UCSD-AML1 (cell line): ENCODE data around the gene DDX19B.
"Not testable (repeated sequence)": the region's sequence is repeated elsewhere in the genome, so short reads cannot be mapped to it uniquely, and the experiment has no call there.

Experiments
- DNase-seq: peaks from one replicate; lab custom pipeline; 2025; ENCODE audit not compliant: unreplicated experiment; lab: John Stamatoyannopoulos, UW

DDX19B gene

GRCh38 chr16:70287304-70287971, 11.5 kb upstream of the DDX19B start:
- not testable (repeated sequence) for DNase-seq

GRCh38 chr16:70289229-70290094, 9.5 kb upstream of the DDX19B start, which contains the start of gene AARS1:
TSS of gene AARS1 (minus strand) at chr16:70289506. CDS start at chr16:70282763, 6,743 bp downstream.
- peak; percentile 95 for DNase-seq

GRCh38 chr16:70290949-70291519, 8.0 kb upstream of the DDX19B start:
- no peak for DNase-seq

GRCh38 chr16:70292148-70292547, 6.8 kb upstream of the DDX19B start:
- DNase-seq, result not testable (repeated sequence)

GRCh38 chr16:70294385-70295025, 4.5 kb upstream of the DDX19B start:
- DNase-seq, result no peak

- DNase-seq, result no peak
Observed at GRCh38 chr16:70295634-70296033, 3.4 kb upstream of the DDX19B start.

GRCh38 chr16:70301121-70301520, 2.1 kb downstream of the DDX19B start:
- no peak for DNase-seq

- DNase-seq, result no peak
Observed at GRCh38 chr16:70302745-70303144, 3.8 kb downstream of the DDX19B start.

GRCh38 chr16:70304892-70305448, 6.0 kb downstream of the DDX19B start:
- DNase-seq, result no peak

GRCh38 chr16:70306880-70307279, 7.9 kb downstream of the DDX19B start:
- DNase-seq, result no peak

- not testable (repeated sequence) for DNase-seq
Observed at GRCh38 chr16:70307726-70308125, 8.7 kb downstream of the DDX19B start.

GRCh38 chr16:70320121-70320520, 21.1 kb downstream of the DDX19B start:
- no peak for DNase-seq

- no peak for DNase-seq
Observed at GRCh38 chr16:70324998-70325747, 26.2 kb downstream of the DDX19B start.

GRCh38 chr16:70331091-70331490, 32.1 kb downstream of the DDX19B start:
- no peak for DNase-seq

GRCh38 chr16:70331588-70332358, 32.8 kb downstream of the DDX19B start:
- DNase-seq, result no peak

- DNase-seq, result not testable (repeated sequence)
Observed at GRCh38 chr16:70332728-70333127, 33.7 kb downstream of the DDX19B start.

- no peak for DNase-seq
Observed at GRCh38 chr16:70337814-70338213, 38.8 kb downstream of the DDX19B start.

GRCh38 chr16:70341600-70341999, 42.6 kb downstream of the DDX19B start:
- no peak for DNase-seq

GRCh38 chr16:70342016-70342415, 43.0 kb downstream of the DDX19B start:
- DNase-seq, result no peak

- DNase-seq, result no peak
Observed at GRCh38 chr16:70345840-70346239, 46.9 kb downstream of the DDX19B start.
